ENCODE data around the gene KLF7.

KLF7 gene

DNA sequence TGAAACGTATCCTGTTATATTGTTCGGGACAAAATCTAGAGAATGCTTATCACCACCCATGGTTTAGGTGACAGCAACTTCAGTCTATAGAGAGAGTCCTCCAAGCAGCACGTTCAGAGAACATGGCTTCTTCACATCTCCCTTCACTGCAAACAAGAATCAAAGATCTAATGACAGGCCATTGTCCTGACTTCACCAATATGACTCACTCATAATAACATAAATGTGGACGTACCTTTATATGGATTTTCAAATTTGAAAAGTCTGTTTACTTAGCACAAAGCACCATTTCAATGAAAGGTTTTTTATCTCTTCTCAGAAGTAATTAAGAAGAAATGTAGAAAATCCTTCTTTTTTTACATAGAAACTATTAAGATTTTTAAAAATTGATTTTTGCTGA, 46.7 kb downstream of the KLF7 start:
- Histone ChIP-seq H3K4me3 (ENCODE audit: low read depth, low read length) (no peak overlapping the region), H3K27me3 (replicated peaks) (no peaks in the 10 kb centered on the region), H3K27ac (no peak overlapping the region), H3K36me3 (replicated peaks) (peaks cover 29% of the 10 kb centered on the region)
- in situ Hi-C loops (cut with HindIII; ENCODE audit: low pct_ligation_motif_present, low sequenced_read_pairs): no loop called here
- TF ChIP-seq CTCF (IDR thresholded peaks at IDR 0.05; ENCODE audit: low read depth, low read length, missing control alignments): no peak
- DNase-seq: no peak

- no peak overlapping the region for H3K27ac ChIP-seq
- TF ChIP-seq CTCF (IDR thresholded peaks at IDR 0.05; ENCODE audit: low read depth, low read length, missing control alignments): no peak
- no peaks in the 10 kb centered on the region for H3K27me3 ChIP-seq (replicated peaks)
- in situ Hi-C loops (cut with HindIII; ENCODE audit: low pct_ligation_motif_present, low sequenced_read_pairs): no loop called here
- H3K4me3 ChIP-seq (ENCODE audit: low read depth, low read length): no peak overlapping the region
- peaks cover 17% of the 10 kb centered on the region for H3K36me3 ChIP-seq (replicated peaks)
- DNase-seq: no peak
Observed at GRCh38 chr2:207117668-207118067, 48.1 kb downstream of the KLF7 start.

DNA sequence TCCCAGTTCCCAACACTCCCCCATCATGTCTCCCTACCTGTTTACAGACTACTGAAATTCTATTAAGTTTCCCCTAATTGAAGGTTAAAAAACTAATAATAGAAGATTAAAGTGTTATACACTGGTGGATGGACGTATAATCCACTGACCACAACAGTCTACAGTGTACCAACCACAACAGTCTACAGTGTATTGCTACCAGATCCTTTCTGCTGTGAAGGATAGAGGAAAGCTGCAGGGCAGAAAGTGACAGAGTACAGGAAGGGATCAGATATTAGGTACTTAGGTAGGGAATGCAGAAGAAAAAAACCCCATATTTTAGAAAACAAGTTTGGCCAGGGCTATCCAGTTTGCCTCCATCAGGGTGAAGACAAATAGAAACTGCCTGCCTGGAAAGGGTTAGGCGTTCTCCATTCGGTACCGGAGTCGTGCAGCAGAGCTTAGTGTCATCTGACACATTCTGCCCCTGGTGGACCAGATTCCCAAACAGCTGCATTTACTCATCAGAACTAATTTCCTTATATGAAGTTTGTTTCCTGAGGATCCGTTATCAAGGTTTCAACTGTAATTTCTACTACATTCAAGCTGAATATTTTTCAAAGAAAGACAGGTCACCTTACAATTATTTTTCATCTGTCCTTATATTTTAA, 49.9 kb downstream of the KLF7 start:
- H3K27me3 ChIP-seq (replicated peaks): no peaks in the 10 kb centered on the region
- DNase-seq: no peak

DNA sequence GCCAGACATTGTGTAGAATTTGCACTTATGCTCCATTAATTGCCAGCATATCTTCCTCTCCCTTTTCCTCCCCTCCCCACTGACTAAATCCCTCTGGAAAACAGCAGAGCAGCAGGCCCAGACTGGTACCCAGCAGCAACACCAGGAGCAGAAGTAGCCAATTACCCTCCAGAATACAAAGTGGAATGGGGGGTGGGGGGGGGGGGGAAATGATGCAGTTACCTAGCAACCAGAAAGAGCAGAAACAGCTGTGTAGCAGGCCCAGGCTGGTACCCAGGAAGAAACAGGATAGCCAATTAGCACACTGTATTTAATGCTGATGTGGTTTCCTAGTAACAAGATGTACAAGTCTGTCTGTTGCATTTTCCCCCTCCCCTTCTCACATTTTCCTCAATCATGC, 52.3 kb downstream of the KLF7 start:
- in situ Hi-C loops (cut with HindIII; ENCODE audit: low pct_ligation_motif_present, low sequenced_read_pairs): no loop called here
- Histone ChIP-seq H3K27ac (no peak overlapping the region), H3K36me3 (replicated peaks) (peaks cover 25% of the 10 kb centered on the region), H3K27me3 (replicated peaks) (no peaks in the 10 kb centered on the region), H3K4me3 (ENCODE audit: low read depth, low read length) (no peak overlapping the region)
- TF ChIP-seq CTCF (IDR thresholded peaks at IDR 0.05; ENCODE audit: low read depth, low read length, missing control alignments): no peak
- DNase-seq: no peak

More for the DNA sequence above, 49.9 kb downstream of the KLF7 start:
- in situ Hi-C loops (cut with HindIII; ENCODE audit: low pct_ligation_motif_present, low sequenced_read_pairs): no loop called here
- peak; percentile 44 for TF ChIP-seq CTCF (IDR thresholded peaks at IDR 0.05; ENCODE audit: low read depth, low read length, missing control alignments)
- H3K4me3 ChIP-seq (ENCODE audit: low read depth, low read length): no peak overlapping the region
- peaks cover 20% of the 10 kb centered on the region for H3K36me3 ChIP-seq (replicated peaks)
- H3K27ac ChIP-seq: no peak overlapping the region

GRCh38 chr2:207112785-207113184, 53.0 kb downstream of the KLF7 start:
- Histone ChIP-seq H3K27me3 (replicated peaks) (no peaks in the 10 kb centered on the region), H3K36me3 (replicated peaks) (peaks cover 25% of the 10 kb centered on the region), H3K4me3 (ENCODE audit: low read depth, low read length) (no peak overlapping the region), H3K27ac (no peak overlapping the region)
- no peak for TF ChIP-seq CTCF (IDR thresholded peaks at IDR 0.05; ENCODE audit: low read depth, low read length, missing control alignments)
- DNase-seq: no peak
- in situ Hi-C loops (cut with HindIII; ENCODE audit: low pct_ligation_motif_present, low sequenced_read_pairs): no loop called here

DNA sequence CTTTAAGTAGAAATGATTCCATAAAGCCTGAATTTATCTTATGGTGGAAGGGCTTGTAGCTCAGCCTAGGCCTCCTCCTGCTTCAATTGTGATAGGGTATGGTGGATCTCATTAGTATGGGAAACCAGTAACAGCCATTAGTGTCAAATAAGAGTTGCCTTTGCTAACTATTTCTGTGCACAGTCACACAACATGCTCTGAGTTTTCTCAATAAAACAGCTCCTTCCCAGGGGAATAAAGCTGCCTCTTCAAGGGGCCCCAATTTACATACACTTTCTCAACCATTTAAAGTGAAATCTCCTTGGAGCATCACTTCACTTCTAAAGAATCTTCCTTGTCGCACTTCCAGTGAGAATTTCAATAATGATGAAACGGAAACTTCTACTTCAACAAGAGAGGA, 53.4 kb downstream of the KLF7 start:
- no peak for TF ChIP-seq CTCF (IDR thresholded peaks at IDR 0.05; ENCODE audit: low read depth, low read length, missing control alignments)
- peaks cover 29% of the 10 kb centered on the region for H3K36me3 ChIP-seq (replicated peaks)
- in situ Hi-C loops (cut with HindIII; ENCODE audit: low pct_ligation_motif_present, low sequenced_read_pairs): no loop called here
- no peaks in the 10 kb centered on the region for H3K27me3 ChIP-seq (replicated peaks)
- no peak for DNase-seq
- H3K4me3 ChIP-seq (ENCODE audit: low read depth, low read length): no peak overlapping the region
- no peak overlapping the region for H3K27ac ChIP-seq

Data from brain microvascular endothelial cell (primary cell).